Endothelial cell of umbilical vein (primary cell): Measurements from ENCODE around the gene FMN2. TPM values are rescaled to one million over a fixed set of nuclear protein-coding genes. Genes with fewer than 3 reads are reported as not detected.

Source experiments
- BruUV-seq: library from RNA; stranded (reverse); fragments of 400-500 nt; replicated peaks from 2 replicates; lab custom pipeline; 2021; lab: Mats Ljungman, UMichigan
- CTCF ChIA-PET: fragments of 300-600, 350-600 bp; sonication (Branson Sonifier 250); formaldehyde crosslinking; loops from one replicate; lab custom pipeline; 2021; ENCODE audit warnings: antibody characterized with exemption, inconsistent platforms; lab: Charles Lee
- POLR2A ChIA-PET: fragments of 300-600, 350-600 bp; sonication (Branson Sonifier 250); formaldehyde crosslinking; loops from one replicate; lab custom pipeline; 2021; ENCODE audit warnings: antibody characterized with exemption, inconsistent platforms; lab: Charles Lee
- DNase-seq: peaks from one replicate; pipeline ENCODE4 v3.0.0-alpha.2; 2011; ENCODE audit warnings: low read depth, low spot score
- FAIRE-seq: peaks from 2 replicates; lab custom pipeline; 2011; peaks lifted over from hg19 to GRCh38; lab: Jason Lieb, UNC
- H2AFZ ChIP-seq: 2 replicates; pipeline ENCODE4 v1.6.0; 2012; ENCODE audit warnings: low read depth, low read length, control low read depth, inconsistent platforms
- H3K27ac ChIP-seq: 2 replicates; pipeline ENCODE4 v1.5.1; 2011; ENCODE audit warnings: low read depth, mild to moderate bottlenecking, control low read depth, low read length, moderate library complexity; ENCODE audit not compliant: insufficient read depth
- H3K27me3 ChIP-seq, 2 experiments: 2 replicates each; pipeline versions ENCODE4 v1.6.0 to v1.6.1; 2011; ENCODE audit warnings: low read length in 2 of 2, mixed read lengths in 1 of 2; ENCODE audit not compliant: control insufficient read depth in 2 of 2, insufficient read depth in 2 of 2
- H3K36me3 ChIP-seq, 2 experiments: 2 replicates in 1 of 2; 3 replicates in 1 of 2; pipeline ENCODE4 v1.5.1; 2011; ENCODE audit warnings: low read length in 2 of 2, mild to moderate bottlenecking in 1 of 2, moderate library complexity in 1 of 2; ENCODE audit not compliant: control insufficient read depth in 2 of 2, insufficient read depth in 2 of 2; ENCODE audit errors: extremely low read depth in 1 of 2
- H3K4me1 ChIP-seq: 3 replicates; pipeline ENCODE4 v1.5.1; 2011; ENCODE audit warnings: mild to moderate bottlenecking, low read length; ENCODE audit not compliant: control insufficient read depth, insufficient read depth; ENCODE audit errors: extremely low read depth
- H3K4me2 ChIP-seq: 2 replicates; pipeline ENCODE4 v1.6.1; 2011; ENCODE audit warnings: low read length, control low read depth, mixed read lengths; ENCODE audit not compliant: insufficient read depth
- H3K4me3 ChIP-seq, 3 experiments: fragments of 200-600 bp in 1 of 3; sonication (generic), shearing (Covaris generic) in 1 of 3; replicated peaks in 1 of 3; 2 replicates each; pipeline ENCODE4 v1.5.1; 2011 to 2016; ENCODE audit warnings: control low read depth in 3 of 3, low read length in 3 of 3, mild to moderate bottlenecking in 2 of 3, inconsistent platforms in 1 of 3, low read depth in 1 of 3, moderate library complexity in 1 of 3; ENCODE audit not compliant: insufficient read depth in 1 of 3
- H3K79me2 ChIP-seq: 2 replicates; pipeline ENCODE4 v1.6.0; 2012; ENCODE audit warnings: low read length, inconsistent platforms; ENCODE audit not compliant: control insufficient read depth, insufficient read depth
- H3K9ac ChIP-seq: replicated peaks from 2 replicates; pipeline ENCODE3; 2011; ENCODE audit warnings: low read length, control low read depth; ENCODE audit not compliant: insufficient read depth; ENCODE audit errors: extremely low read depth
- H3K9me1 ChIP-seq: replicated peaks from 3 replicates; pipeline ENCODE4 v1.6.0; 2011; ENCODE audit warnings: mild to moderate bottlenecking, low read length; ENCODE audit not compliant: control insufficient read depth, insufficient read depth; ENCODE audit errors: extremely low read depth
- H3K9me3 ChIP-seq: replicated peaks from 2 replicates; pipeline ENCODE4 v1.5.1; 2012; ENCODE audit warnings: low read length, inconsistent platforms; ENCODE audit not compliant: control insufficient read depth, insufficient read depth
- H4K20me1 ChIP-seq: replicated peaks from 2 replicates; pipeline ENCODE3; 2011; ENCODE audit warnings: mild to moderate bottlenecking, low read length; ENCODE audit not compliant: control insufficient read depth, insufficient read depth; ENCODE audit errors: extremely low read depth
- EZH2 ChIP-seq: IDR thresholded peaks from 2 replicates; pipeline ENCODE4 v1.6.1; 2012; ENCODE audit warnings: borderline replicate concordance, low read depth, mild to moderate bottlenecking, moderate library complexity, low read length, inconsistent platforms; ENCODE audit not compliant: severe bottlenecking
- FOS ChIP-seq: IDR thresholded peaks from 2 replicates; pipeline ENCODE4 v1.6.1; 2011; ENCODE audit warnings: mild to moderate bottlenecking, low read length, moderate library complexity, borderline replicate concordance; ENCODE audit not compliant: insufficient read depth
- GATA2 ChIP-seq: IDR thresholded peaks from 2 replicates; pipeline ENCODE4 v1.7.0; 2011; ENCODE audit warnings: low read depth, mild to moderate bottlenecking, moderate library complexity, mixed read lengths, low read length; ENCODE audit not compliant: insufficient read length, insufficient read depth
- JUN ChIP-seq: IDR thresholded peaks from 2 replicates; pipeline ENCODE4 v1.6.1; 2011; ENCODE audit warnings: borderline replicate concordance, low read depth; ENCODE audit not compliant: insufficient read length, insufficient read depth
- POLR2AphosphoS5 ChIP-seq: IDR thresholded peaks from 2 replicates; pipeline ENCODE4 v1.6.1; 2012; ENCODE audit warnings: low read depth, mild to moderate bottlenecking, control low read depth, low read length, moderate library complexity; ENCODE audit not compliant: insufficient read depth
- dilution Hi-C: fragments of 300-500 bp; cut with MboI; formaldehyde crosslinking; loops from one replicate; pipeline ENCODE4 v1.15.0; 2019; ENCODE audit warnings: low sequenced_read_pairs; ENCODE audit not compliant: extremely low pct_ligation_motif_present
- intact Hi-C: fragments of 100-400 bp; cut with micrococcal nuclease; formaldehyde crosslinking; loops from one replicate; pipeline ENCODE4 v1.10.0; 2022
- polyA plus RNA-seq, 4 experiments: library from polyadenylated mRNA; depleted of rRNA in 3 of 4; stranded (reverse) in 3 of 4; unstranded in 1 of 4; fragments of >200 nt; gene quantifications; 2 replicates each; pipeline versions ENCODE4 v1.2.1 to v1.2.3, GENCODE V29; 2011 to 2012; ENCODE audit warnings: missing spikeins in 1 of 4
- total RNA-seq: library from RNA; stranded (reverse); gene quantifications from 2 replicates; pipeline ENCODE4 v1.2.3, GENCODE V29; 2021

Gene FMN2
- total and polyA plus RNA-seq, 2 donors (not counting 3 experiments of a cell fraction or from before 2014, with no cell fraction given) = not detected

- H3K27ac ChIP-seq = no peak overlapping the region
- no peaks in the 10 kb centered on the region for H4K20me1 ChIP-seq
- CTCF ChIA-PET = no interaction called here
- H3K36me3 ChIP-seq = no peaks in the 10 kb centered on the region
- H3K79me2 ChIP-seq = no peaks in the 10 kb centered on the region
- intact Hi-C loops (no loop called here), dilution Hi-C loops (no loop called here)
- DNase-seq (no peak), FAIRE-seq (no peak)
- no peak for TF ChIP-seq GATA2
- no peak for TF ChIP-seq JUN
- no peak for TF ChIP-seq FOS
- H3K4me2 ChIP-seq = no peak overlapping the region
- BruUV-seq = no TSS peak
- peaks cover 6% of the 10 kb centered on the region for H3K9me3 ChIP-seq
- no peaks in the 10 kb centered on the region for H3K4me1 ChIP-seq
- no peaks in the 10 kb centered on the region for H3K27me3 ChIP-seq
- POLR2A ChIA-PET = no interaction called here
- no peak overlapping the region for H2AFZ ChIP-seq
- no peak overlapping the region for H3K4me3 ChIP-seq
- no peak overlapping the region for H3K9ac ChIP-seq
- no peaks in the 10 kb centered on the region for H3K9me1 ChIP-seq
These were observed 218.1 kb downstream of the FMN2 start for GRCh38 chr1:240309769-240310168.

GRCh38 chr1:240310226-240310925, 218.7 kb downstream of the FMN2 start:
- no peaks in the 10 kb centered on the region for H3K27me3 ChIP-seq
- peaks cover 8% of the 10 kb centered on the region for H3K9me3 ChIP-seq
- DNase-seq (no peak), FAIRE-seq (no peak)
- ChIA-PET POLR2A (no interaction called here), CTCF (no interaction called here)
- H3K9me1 ChIP-seq = no peaks in the 10 kb centered on the region
- TF ChIP-seq EZH2 = no peak
- no peak for TF ChIP-seq POLR2AphosphoS5
- TF ChIP-seq GATA2 = no peak
- no peak overlapping the region for H3K4me3 ChIP-seq
- H3K79me2 ChIP-seq = no peaks in the 10 kb centered on the region
- intact Hi-C loops (no loop called here), dilution Hi-C loops (no loop called here)
- H2AFZ ChIP-seq = no peak overlapping the region
- H3K9ac ChIP-seq = no peak overlapping the region
- no peaks in the 10 kb centered on the region for H3K4me1 ChIP-seq
- BruUV-seq = no TSS peak
- no peaks in the 10 kb centered on the region for H3K36me3 ChIP-seq
- H3K4me2 ChIP-seq = no peak overlapping the region
- no peak overlapping the region for H3K27ac ChIP-seq
- no peaks in the 10 kb centered on the region for H4K20me1 ChIP-seq
